ENCODE results near the gene BBS10. TPM values are rescaled to one million over a fixed set of nuclear protein-coding genes. Genes with fewer than 3 reads are reported as not detected.

The BBS10 gene
- 7.5 TPM in 2 replicates for total RNA-seq

GRCh38 chr12:76348079-76348901, at the start of gene BBS10:
TSS of gene BBS10 (minus strand) at chr12:76348415. CDS start at chr12:76348358, 57 bp downstream.

Other genes with a start within 250 kb of the BBS10 start
- gene OSBPL8, start 211.4 kb upstream of the BBS10 start, total RNA-seq, result 52.1 and 55.6 TPM in 2 replicates

Data from tracheal epithelial cell (primary cell).